ENCODE measurements around the gene CD59.

Gene CD59

DNA sequence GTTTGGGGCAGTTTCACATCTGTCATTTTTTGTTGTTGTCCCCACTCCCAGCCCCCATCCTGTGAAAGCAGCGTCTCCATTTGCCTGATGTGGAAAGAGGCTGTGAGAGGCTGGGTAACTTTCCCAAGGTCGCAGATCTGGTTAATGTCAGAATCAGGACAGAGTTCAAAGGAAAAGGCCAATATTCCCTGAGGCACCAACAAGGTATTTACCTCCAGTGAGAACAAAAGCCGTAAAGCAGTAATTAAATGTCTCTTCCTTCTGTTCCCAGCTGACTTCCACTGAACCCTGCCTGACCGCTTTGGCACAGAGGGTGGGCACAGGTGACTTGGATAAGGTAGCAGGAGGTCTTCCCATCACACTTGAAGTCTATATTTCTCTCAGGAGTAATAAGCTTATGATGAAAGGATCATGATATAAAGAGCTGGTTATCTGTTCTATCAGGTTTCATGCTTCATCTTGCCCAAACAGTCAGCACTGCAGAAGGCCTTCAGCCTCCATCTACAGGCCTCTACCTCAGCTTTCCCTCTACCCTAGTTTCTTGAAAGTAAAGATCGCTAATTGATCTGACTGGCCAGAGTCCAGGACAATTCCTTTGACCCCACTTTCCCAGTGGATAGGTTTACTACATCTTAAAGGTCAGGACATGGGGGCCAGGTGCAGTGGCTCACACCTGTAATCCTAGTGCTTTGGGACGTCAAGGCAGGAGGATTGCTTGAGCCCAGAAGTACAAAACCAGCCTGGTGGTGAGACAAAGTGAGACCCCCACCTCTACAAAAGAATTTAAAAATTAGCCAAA lies 45.0 kb downstream of the CD59 start:
- no peaks in the 10 kb centered on the region for H3K9me2 ChIP-seq (replicated peaks; ENCODE audit: insufficient read depth, low read length)
- H3K9ac ChIP-seq (ENCODE audit: low read length) = no peak overlapping the region
- H2AFZ ChIP-seq (ENCODE audit: low read length) = no peak overlapping the region
- H3K4me3 ChIP-seq (ENCODE audit: low read length) = no peak overlapping the region
- H4K20me1 ChIP-seq (ENCODE audit: insufficient read depth, low read length) = no peaks in the 10 kb centered on the region
- no peak for DNase-seq
- no peak overlapping the region for H3K4me2 ChIP-seq (ENCODE audit: low read depth, low read length)
- peaks cover 17% of the 10 kb centered on the region for H3K4me1 ChIP-seq (ENCODE audit: low read length)
- no peaks in the 10 kb centered on the region for H3K79me2 ChIP-seq (ENCODE audit: low read length)
- TF ChIP-seq EZH2 (optimal IDR thresholded peaks at IDR 0.05; ENCODE audit: low read depth, low read length) (no peak), CTCF (IDR thresholded peaks at IDR 0.05; ENCODE audit: low read length) (no peak), EZH2phosphoT487 (IDR thresholded peaks at IDR 0.05; ENCODE audit: low read length) (no peak)
- no peak overlapping the region for H3K27ac ChIP-seq (ENCODE audit: low read length)
- H3K27me3 ChIP-seq (replicated peaks; ENCODE audit: insufficient read depth, low read length) = no peaks in the 10 kb centered on the region
- H3K9me3 ChIP-seq (replicated peaks; ENCODE audit: insufficient read depth, low read length) = no peaks in the 10 kb centered on the region
- H3K36me3 ChIP-seq (replicated peaks; ENCODE audit: insufficient read depth, low read length) = no peaks in the 10 kb centered on the region
- no peaks in the 10 kb centered on the region for H3F3A ChIP-seq (ENCODE audit: insufficient read depth, low read length)

DNA sequence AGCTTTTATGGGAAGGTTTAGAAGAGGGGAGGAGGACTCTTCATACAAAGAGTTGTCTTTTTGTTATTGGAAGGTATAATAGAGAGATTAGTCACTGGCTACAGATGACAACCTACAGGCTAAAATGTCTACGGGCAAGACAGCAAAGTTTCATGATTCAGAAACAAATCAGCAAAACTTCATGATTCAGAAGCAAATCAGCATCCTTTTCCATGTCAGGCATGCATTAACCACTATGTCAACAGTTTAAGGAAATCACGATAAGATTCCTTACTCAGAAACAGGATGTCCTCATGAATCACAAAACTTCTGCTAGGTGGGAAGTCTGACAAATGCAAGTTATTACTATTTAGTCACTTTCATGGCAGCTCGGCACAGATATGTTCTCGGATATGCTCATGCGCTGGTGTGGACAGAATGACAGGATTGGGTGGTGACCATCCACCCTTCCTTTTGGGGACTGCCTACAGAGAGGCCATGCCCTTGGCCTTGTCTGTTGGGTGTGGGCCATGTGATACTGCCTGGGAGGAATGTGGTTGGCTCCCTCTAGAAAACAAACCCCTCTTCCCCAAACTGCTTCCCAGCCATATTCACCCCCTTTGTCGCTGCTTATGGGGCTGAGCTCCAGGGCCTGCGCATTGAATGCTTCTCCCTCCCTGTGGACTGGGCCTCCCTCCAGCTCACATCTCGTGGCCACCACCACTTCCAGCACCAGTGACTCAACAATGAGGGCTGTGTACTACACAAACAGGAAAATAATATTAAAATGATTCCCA lies 45.7 kb downstream of the CD59 start:
- no peaks in the 10 kb centered on the region for H3K9me3 ChIP-seq (replicated peaks; ENCODE audit: insufficient read depth, low read length)
- H3K9me2 ChIP-seq (replicated peaks; ENCODE audit: insufficient read depth, low read length) = no peaks in the 10 kb centered on the region
- H3F3A ChIP-seq (ENCODE audit: insufficient read depth, low read length) = no peaks in the 10 kb centered on the region
- H3K27me3 ChIP-seq (replicated peaks; ENCODE audit: insufficient read depth, low read length) = no peaks in the 10 kb centered on the region
- H3K36me3 ChIP-seq (replicated peaks; ENCODE audit: insufficient read depth, low read length) = no peaks in the 10 kb centered on the region
- no peak overlapping the region for H3K4me2 ChIP-seq (ENCODE audit: low read depth, low read length)
- no peaks in the 10 kb centered on the region for H3K79me2 ChIP-seq (ENCODE audit: low read length)
- H4K20me1 ChIP-seq (ENCODE audit: insufficient read depth, low read length) = no peaks in the 10 kb centered on the region
- peaks cover 17% of the 10 kb centered on the region for H3K4me1 ChIP-seq (ENCODE audit: low read length)
- H3K4me3 ChIP-seq (ENCODE audit: low read length) = no peak overlapping the region
- no peak for TF ChIP-seq EZH2phosphoT487 (IDR thresholded peaks at IDR 0.05; ENCODE audit: low read length)
- no peak for TF ChIP-seq CTCF (IDR thresholded peaks at IDR 0.05; ENCODE audit: low read length)
- TF ChIP-seq EZH2 (optimal IDR thresholded peaks at IDR 0.05; ENCODE audit: low read depth, low read length) = no peak
- H3K9ac ChIP-seq (ENCODE audit: low read length) = no peak overlapping the region
- H2AFZ ChIP-seq (ENCODE audit: low read length) = no peak overlapping the region
- no peak for DNase-seq
- H3K27ac ChIP-seq (ENCODE audit: low read length) = no peak overlapping the region

- Histone ChIP-seq H3K9ac (ENCODE audit: low read length) (no peak overlapping the region), H2AFZ (ENCODE audit: low read length) (no peak overlapping the region), H3K36me3 (replicated peaks; ENCODE audit: insufficient read depth, low read length) (no peaks in the 10 kb centered on the region), H3K4me2 (ENCODE audit: low read depth, low read length) (no peak overlapping the region), H3K9me2 (replicated peaks; ENCODE audit: insufficient read depth, low read length) (no peaks in the 10 kb centered on the region), H3K79me2 (ENCODE audit: low read length) (no peaks in the 10 kb centered on the region), H4K20me1 (ENCODE audit: insufficient read depth, low read length) (no peaks in the 10 kb centered on the region), H3K9me3 (replicated peaks; ENCODE audit: insufficient read depth, low read length) (no peaks in the 10 kb centered on the region), H3K4me3 (ENCODE audit: low read length) (no peak overlapping the region), H3K4me1 (ENCODE audit: low read length) (peaks cover 15% of the 10 kb centered on the region), H3K27ac (ENCODE audit: low read length) (no peak overlapping the region), H3F3A (ENCODE audit: insufficient read depth, low read length) (no peaks in the 10 kb centered on the region), H3K27me3 (replicated peaks; ENCODE audit: insufficient read depth, low read length) (no peaks in the 10 kb centered on the region)
- no peak for DNase-seq
- TF ChIP-seq CTCF (IDR thresholded peaks at IDR 0.05; ENCODE audit: low read length) (no peak), EZH2phosphoT487 (IDR thresholded peaks at IDR 0.05; ENCODE audit: low read length) (no peak), EZH2 (optimal IDR thresholded peaks at IDR 0.05; ENCODE audit: low read depth, low read length) (no peak)
These were observed 46.7 kb downstream of the CD59 start for GRCh38 chr11:33689501-33689900.
